HL-60 (cell line): ENCODE data around the gene EIF6.

Experiments used
- DNase-seq, 2 experiments: peaks; one replicate each; pipeline ENCODE4 v3.0.0-alpha.2; 2010 to 2020; ENCODE audit warnings: low read depth in 1 of 2, low spot score in 1 of 2
- H3K27ac ChIP-seq: fragments of 250-450 bp; sonication (Bioruptor Pico); replicated peaks from 2 replicates; pipeline ENCODE4 v1.5.1; 2020; ENCODE audit warnings: mild to moderate bottlenecking, moderate library complexity
- H3K27me3 ChIP-seq: fragments of 250-450 bp; sonication (Bioruptor Pico); 2 replicates; pipeline ENCODE4 v1.5.1; 2021; ENCODE audit warnings: mild to moderate bottlenecking, moderate library complexity; ENCODE audit not compliant: insufficient read depth, poor library complexity, severe bottlenecking
- H3K4me3 ChIP-seq: replicated peaks from 2 replicates; pipeline ENCODE4 v1.5.1; 2011; ENCODE audit warnings: mild to moderate bottlenecking, control low read depth, low read length; ENCODE audit not compliant: insufficient read depth
- GABPA ChIP-seq: IDR thresholded peaks from 2 replicates; pipeline ENCODE4 v1.6.1; 2012; ENCODE audit warnings: low read depth
- POLR2AphosphoS5 ChIP-seq: IDR thresholded peaks from 2 replicates; pipeline ENCODE4 v1.6.1; 2012; ENCODE audit warnings: low read depth
- SPI1 ChIP-seq: IDR thresholded peaks from 2 replicates; pipeline ENCODE4 v1.6.1; 2012; ENCODE audit warnings: low read depth, mild to moderate bottlenecking, borderline replicate concordance
- TF ChIP-seq, protein P1 (sequence below): IDR thresholded peaks from one replicate; pipeline ENCODE4 v1.5.1; 2011; ENCODE audit warnings: low read length, control low read depth, inconsistent platforms; ENCODE audit not compliant: insufficient read depth
- TF ChIP-seq, protein P2 (sequence below): IDR thresholded peaks from 2 replicates; pipeline ENCODE4 v1.6.1; 2012; ENCODE audit warnings: low read depth; ENCODE audit not compliant: insufficient replicate concordance

Gene EIF6

DNA sequence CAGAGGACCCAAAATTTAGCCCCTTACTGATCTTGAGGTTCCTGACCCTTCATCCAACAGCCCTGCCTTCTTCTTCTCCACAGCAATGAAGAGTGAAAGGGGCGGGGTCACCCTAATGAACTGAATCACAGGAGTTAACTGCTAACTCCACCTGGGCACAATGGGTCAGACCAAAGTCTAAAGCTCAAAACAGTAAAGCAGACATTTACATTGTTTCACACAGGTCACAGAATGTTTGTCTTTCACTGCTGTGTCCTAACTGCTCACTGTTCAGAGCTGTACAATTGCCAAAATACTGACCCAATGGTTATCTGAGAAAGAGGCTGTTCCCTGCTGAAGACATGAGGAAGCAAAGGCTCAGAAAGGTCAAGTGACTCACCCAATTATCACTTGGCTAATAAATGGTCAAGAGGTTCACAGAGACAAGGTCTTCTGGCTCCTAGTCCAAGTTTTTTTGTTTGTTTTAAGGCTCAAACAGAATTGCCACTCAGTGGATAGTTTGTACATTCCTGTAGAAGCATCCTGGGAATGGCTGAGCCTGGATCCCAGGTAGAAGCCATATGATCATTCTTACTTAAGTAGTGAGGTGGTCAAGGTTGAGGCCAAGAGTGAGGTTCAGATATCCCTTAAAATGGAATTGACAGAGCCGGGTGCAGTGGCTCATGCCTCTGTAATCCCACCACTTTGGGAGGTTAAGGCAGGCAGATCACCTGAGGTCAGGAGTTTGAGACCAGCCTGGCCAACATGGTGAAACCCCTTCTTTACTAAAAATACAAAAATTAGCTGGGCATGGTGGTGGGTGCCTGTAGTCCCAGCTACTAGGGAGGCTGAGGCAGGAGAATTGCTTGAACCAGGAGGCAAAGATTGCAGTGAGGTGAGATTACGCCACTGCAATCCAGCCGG is 42.8 kb upstream of the EIF6 start:
- TF ChIP-seq, protein P1, sequence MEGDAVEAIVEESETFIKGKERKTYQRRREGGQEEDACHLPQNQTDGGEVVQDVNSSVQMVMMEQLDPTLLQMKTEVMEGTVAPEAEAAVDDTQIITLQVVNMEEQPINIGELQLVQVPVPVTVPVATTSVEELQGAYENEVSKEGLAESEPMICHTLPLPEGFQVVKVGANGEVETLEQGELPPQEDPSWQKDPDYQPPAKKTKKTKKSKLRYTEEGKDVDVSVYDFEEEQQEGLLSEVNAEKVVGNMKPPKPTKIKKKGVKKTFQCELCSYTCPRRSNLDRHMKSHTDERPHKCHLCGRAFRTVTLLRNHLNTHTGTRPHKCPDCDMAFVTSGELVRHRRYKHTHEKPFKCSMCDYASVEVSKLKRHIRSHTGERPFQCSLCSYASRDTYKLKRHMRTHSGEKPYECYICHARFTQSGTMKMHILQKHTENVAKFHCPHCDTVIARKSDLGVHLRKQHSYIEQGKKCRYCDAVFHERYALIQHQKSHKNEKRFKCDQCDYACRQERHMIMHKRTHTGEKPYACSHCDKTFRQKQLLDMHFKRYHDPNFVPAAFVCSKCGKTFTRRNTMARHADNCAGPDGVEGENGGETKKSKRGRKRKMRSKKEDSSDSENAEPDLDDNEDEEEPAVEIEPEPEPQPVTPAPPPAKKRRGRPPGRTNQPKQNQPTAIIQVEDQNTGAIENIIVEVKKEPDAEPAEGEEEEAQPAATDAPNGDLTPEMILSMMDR: no peak
- no peak for TF ChIP-seq POLR2AphosphoS5
- no peak for TF ChIP-seq SPI1
- no peak for TF ChIP-seq GABPA
- TF ChIP-seq, protein P2, sequence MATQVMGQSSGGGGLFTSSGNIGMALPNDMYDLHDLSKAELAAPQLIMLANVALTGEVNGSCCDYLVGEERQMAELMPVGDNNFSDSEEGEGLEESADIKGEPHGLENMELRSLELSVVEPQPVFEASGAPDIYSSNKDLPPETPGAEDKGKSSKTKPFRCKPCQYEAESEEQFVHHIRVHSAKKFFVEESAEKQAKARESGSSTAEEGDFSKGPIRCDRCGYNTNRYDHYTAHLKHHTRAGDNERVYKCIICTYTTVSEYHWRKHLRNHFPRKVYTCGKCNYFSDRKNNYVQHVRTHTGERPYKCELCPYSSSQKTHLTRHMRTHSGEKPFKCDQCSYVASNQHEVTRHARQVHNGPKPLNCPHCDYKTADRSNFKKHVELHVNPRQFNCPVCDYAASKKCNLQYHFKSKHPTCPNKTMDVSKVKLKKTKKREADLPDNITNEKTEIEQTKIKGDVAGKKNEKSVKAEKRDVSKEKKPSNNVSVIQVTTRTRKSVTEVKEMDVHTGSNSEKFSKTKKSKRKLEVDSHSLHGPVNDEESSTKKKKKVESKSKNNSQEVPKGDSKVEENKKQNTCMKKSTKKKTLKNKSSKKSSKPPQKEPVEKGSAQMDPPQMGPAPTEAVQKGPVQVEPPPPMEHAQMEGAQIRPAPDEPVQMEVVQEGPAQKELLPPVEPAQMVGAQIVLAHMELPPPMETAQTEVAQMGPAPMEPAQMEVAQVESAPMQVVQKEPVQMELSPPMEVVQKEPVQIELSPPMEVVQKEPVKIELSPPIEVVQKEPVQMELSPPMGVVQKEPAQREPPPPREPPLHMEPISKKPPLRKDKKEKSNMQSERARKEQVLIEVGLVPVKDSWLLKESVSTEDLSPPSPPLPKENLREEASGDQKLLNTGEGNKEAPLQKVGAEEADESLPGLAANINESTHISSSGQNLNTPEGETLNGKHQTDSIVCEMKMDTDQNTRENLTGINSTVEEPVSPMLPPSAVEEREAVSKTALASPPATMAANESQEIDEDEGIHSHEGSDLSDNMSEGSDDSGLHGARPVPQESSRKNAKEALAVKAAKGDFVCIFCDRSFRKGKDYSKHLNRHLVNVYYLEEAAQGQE: no peak
- no peak overlapping the region for H3K4me3 ChIP-seq
- H3K27me3 ChIP-seq: no peaks in the 10 kb centered on the region
- H3K27ac ChIP-seq: no peak overlapping the region
- DNase-seq: no peak

DNA sequence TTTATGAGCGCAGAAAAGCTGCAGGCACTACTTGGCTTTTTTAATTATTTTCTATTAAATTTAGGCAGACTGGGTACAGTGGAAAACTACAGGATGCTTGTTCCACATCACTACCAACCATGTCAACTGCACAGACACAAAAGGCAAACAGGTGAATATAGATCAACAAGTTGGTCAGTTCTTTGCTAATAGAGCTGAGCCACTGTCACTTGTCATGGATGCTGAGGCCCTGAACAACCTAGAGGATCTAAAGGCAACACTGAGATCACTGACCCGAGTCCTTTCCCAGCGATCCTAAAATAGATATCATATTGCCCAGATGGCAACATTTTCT is 42.1 kb upstream of the EIF6 start:
- no peak overlapping the region for H3K27ac ChIP-seq
- TF ChIP-seq, protein P2: no peak
- TF ChIP-seq GABPA (no peak), SPI1 (no peak), POLR2AphosphoS5 (no peak)
- TF ChIP-seq, protein P1: no peak
- no peaks in the 10 kb centered on the region for H3K27me3 ChIP-seq
- no peak for DNase-seq
- no peak overlapping the region for H3K4me3 ChIP-seq

DNA sequence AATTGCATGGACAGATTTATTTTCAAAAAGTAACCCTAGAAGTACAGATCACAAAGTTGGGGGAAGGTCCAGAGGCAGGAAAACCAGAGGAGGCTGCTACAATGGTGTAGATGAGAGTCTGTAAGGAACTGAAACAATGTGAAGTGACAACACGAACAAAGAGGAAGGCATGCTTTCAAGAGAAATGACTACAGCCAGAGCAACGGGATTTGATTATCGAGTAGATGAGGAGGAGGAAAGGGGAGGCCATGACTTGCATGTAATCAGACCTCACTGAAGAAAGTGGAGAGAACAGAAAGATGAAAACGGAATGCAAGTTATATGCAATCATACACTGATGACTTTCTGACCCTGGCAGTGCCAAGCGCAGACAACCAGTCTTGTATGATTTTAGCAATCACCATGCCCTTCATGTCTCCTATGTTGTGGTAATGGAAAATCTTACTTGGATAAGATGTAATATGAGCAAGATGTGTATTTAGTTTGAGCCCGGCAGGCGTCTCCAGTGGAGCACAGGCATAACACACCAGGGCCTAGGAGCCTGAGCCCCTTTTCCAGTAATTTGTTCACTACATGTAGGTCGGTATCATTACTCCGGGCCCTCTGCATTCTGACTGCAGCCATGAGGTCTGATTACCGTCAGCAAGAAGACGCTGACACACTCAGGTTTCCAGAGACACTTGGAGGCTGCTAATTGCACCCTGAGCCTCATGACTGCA is 41.6 kb upstream of the EIF6 start:
- H3K4me3 ChIP-seq: no peak overlapping the region
- no peak overlapping the region for H3K27ac ChIP-seq
- DNase-seq: no peak
- TF ChIP-seq GABPA (no peak), POLR2AphosphoS5 (no peak), SPI1 (no peak)
- TF ChIP-seq, protein P2: no peak
- TF ChIP-seq, protein P1: no peak
- H3K27me3 ChIP-seq: no peaks in the 10 kb centered on the region
